ENCODE results near the gene CAMK2D.

The CAMK2D gene

GRCh38 chr4:113594231-113594556 is 167.3 kb downstream of the CAMK2D start:
- no peak for DNase-seq (ENCODE audit: low read depth)
- TF ChIP-seq CTCF (IDR thresholded peaks at IDR 0.05; ENCODE audit: insufficient read depth, low read depth, low read length, missing control alignments) = no peak

GRCh38 chr4:113593400-113594230 is 167.9 kb downstream of the CAMK2D start:
- TF ChIP-seq CTCF (IDR thresholded peaks at IDR 0.05; ENCODE audit: insufficient read depth, low read depth, low read length, missing control alignments) = no peak
- DNase-seq (ENCODE audit: low read depth) = no peak
- no peak overlapping the region for H3K4me3 ChIP-seq (ENCODE audit: low read length)

More at GRCh38 chr4:113594231-113594556, 167.3 kb downstream of the CAMK2D start:
- no peak overlapping the region for H3K4me3 ChIP-seq (ENCODE audit: low read length)

GRCh38 chr4:113591982-113592381 is 169.6 kb downstream of the CAMK2D start:
- no peak for DNase-seq (ENCODE audit: low read depth)
- H3K4me3 ChIP-seq (ENCODE audit: low read length) = no peak overlapping the region
- no peak for TF ChIP-seq CTCF (IDR thresholded peaks at IDR 0.05; ENCODE audit: insufficient read depth, low read depth, low read length, missing control alignments)

- no peak overlapping the region for H3K4me3 ChIP-seq (ENCODE audit: low read length)
- no peak for TF ChIP-seq CTCF (IDR thresholded peaks at IDR 0.05; ENCODE audit: insufficient read depth, low read depth, low read length, missing control alignments)
- DNase-seq (ENCODE audit: low read depth) = no peak
These were observed 172.5 kb downstream of the CAMK2D start for GRCh38 chr4:113588895-113589668.

GRCh38 chr4:113587640-113588275 is 173.8 kb downstream of the CAMK2D start:
- H3K4me3 ChIP-seq (ENCODE audit: low read length) = no peak overlapping the region
- no peak for TF ChIP-seq CTCF (IDR thresholded peaks at IDR 0.05; ENCODE audit: insufficient read depth, low read depth, low read length, missing control alignments)
- DNase-seq (ENCODE audit: low read depth) = no peak

- no peak overlapping the region for H3K4me3 ChIP-seq (ENCODE audit: low read length)
- no peak for TF ChIP-seq CTCF (IDR thresholded peaks at IDR 0.05; ENCODE audit: insufficient read depth, low read depth, low read length, missing control alignments)
- no peak for DNase-seq (ENCODE audit: low read depth)
These were observed 174.4 kb downstream of the CAMK2D start for GRCh38 chr4:113587156-113587555.

All from epithelial cell of esophagus (primary cell).